IMR-90 (cell line): Measurements from ENCODE around the gene CAMP.

Source experiments
- SMC3 ChIP-seq: fragments of 150-350 bp; IDR thresholded peaks from 2 replicates; pipeline ENCODE4 v1.6.1; 2016; ENCODE audit warnings: low read depth, mild to moderate bottlenecking, antibody characterized with exemption, low read length, moderate library complexity
- TF ChIP-seq, protein P1 (sequence below): conservative IDR thresholded peaks from 2 replicates; pipeline ENCODE4 v1.5.1; 2012; ENCODE audit warnings: mild to moderate bottlenecking, low read depth, low read length, improper control_type of control experiment
- TF ChIP-seq, protein P2 (sequence below): fragments of 150-350 bp; IDR thresholded peaks from 2 replicates; pipeline ENCODE4 v1.6.1; 2017; ENCODE audit warnings: mild to moderate bottlenecking, antibody characterized with exemption, low read length, low read depth

DNA sequence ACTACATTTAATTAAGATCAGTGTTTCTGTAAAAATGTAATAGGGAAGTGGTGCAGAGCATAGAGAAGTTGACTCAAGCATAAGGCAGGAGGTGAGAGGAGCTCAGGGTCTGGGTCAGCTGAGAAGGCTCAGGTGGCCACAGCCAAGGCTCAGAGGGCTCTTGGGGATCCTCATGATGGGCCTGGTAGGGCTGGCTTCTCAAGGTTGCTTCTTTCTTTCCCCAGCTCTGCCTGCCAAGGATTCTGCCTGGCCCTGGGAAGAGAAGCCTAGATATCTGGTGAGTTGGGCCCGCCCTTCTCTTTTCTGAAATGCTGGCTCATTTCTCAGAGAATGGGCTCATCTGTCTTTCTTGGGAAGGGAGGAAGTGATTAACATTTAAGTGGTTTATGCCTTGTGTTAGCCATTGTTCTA, 24.1 kb downstream of the CAMP start:
- TF ChIP-seq, protein P1, sequence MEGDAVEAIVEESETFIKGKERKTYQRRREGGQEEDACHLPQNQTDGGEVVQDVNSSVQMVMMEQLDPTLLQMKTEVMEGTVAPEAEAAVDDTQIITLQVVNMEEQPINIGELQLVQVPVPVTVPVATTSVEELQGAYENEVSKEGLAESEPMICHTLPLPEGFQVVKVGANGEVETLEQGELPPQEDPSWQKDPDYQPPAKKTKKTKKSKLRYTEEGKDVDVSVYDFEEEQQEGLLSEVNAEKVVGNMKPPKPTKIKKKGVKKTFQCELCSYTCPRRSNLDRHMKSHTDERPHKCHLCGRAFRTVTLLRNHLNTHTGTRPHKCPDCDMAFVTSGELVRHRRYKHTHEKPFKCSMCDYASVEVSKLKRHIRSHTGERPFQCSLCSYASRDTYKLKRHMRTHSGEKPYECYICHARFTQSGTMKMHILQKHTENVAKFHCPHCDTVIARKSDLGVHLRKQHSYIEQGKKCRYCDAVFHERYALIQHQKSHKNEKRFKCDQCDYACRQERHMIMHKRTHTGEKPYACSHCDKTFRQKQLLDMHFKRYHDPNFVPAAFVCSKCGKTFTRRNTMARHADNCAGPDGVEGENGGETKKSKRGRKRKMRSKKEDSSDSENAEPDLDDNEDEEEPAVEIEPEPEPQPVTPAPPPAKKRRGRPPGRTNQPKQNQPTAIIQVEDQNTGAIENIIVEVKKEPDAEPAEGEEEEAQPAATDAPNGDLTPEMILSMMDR = no peak
- no peak for TF ChIP-seq SMC3
- TF ChIP-seq, protein P2, sequence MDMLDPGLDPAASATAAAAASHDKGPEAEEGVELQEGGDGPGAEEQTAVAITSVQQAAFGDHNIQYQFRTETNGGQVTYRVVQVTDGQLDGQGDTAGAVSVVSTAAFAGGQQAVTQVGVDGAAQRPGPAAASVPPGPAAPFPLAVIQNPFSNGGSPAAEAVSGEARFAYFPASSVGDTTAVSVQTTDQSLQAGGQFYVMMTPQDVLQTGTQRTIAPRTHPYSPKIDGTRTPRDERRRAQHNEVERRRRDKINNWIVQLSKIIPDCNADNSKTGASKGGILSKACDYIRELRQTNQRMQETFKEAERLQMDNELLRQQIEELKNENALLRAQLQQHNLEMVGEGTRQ = no peak
